ENCODE measurements around the gene LDLRAP1.

DNA sequence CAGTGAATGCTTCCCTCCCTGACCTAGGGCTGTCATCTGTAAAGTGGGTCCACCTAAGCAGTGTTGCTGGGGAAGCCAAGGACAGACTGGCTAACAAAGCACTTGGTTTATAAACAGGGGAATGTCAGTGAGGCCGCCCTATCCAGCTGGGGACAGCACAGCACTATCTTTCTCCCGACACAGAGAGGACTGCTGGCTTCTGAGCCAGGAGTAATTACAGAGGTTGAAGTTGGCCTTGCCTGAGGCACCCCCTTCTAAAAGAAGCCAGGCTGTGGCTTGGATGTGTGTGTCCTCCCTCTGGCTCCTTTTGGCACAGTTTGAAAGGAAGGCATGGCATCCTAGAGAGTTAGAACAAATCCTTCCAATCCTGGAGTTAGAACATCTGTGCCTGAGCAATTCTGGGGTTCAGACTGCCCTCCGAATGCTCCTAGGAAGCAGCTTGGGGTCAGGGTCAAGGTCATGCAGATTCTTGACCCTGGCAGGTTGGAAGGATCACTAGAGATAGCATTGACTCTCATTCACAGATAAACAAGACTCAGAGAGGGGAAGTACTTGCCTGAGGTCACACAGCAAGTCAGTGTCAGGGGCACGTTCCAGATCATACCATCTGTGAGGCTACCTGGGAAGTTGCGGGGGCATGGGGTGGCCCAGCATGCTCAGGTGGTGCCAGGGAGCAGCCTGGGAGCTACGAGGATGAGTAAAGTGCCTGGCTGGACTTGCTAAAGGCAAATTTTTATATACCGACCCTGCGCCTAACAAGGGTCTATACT lies 1.3 kb upstream of the LDLRAP1 start:
- TF ChIP-seq, protein P1, sequence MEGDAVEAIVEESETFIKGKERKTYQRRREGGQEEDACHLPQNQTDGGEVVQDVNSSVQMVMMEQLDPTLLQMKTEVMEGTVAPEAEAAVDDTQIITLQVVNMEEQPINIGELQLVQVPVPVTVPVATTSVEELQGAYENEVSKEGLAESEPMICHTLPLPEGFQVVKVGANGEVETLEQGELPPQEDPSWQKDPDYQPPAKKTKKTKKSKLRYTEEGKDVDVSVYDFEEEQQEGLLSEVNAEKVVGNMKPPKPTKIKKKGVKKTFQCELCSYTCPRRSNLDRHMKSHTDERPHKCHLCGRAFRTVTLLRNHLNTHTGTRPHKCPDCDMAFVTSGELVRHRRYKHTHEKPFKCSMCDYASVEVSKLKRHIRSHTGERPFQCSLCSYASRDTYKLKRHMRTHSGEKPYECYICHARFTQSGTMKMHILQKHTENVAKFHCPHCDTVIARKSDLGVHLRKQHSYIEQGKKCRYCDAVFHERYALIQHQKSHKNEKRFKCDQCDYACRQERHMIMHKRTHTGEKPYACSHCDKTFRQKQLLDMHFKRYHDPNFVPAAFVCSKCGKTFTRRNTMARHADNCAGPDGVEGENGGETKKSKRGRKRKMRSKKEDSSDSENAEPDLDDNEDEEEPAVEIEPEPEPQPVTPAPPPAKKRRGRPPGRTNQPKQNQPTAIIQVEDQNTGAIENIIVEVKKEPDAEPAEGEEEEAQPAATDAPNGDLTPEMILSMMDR (IDR thresholded peaks at IDR 0.05; ENCODE audit: insufficient read depth, low read depth, low read length), result no peak
- no peak for TF ChIP-seq EZH2 (IDR thresholded peaks at IDR 0.05; ENCODE audit: insufficient read depth, low read length)

Measured in astrocyte (in vitro differentiated cells and primary cell).